ENCODE data around the gene MYO16. TPM values are rescaled to one million over a fixed set of nuclear protein-coding genes. Genes with fewer than 3 reads are reported as not detected.
"Not testable (repeated sequence)": the region's sequence is repeated elsewhere in the genome, so short reads cannot be mapped to it uniquely, and the experiment has no call there.

The MYO16 gene
- polyA plus RNA-seq, 4 donors = 0.38 to 0.55 (median 0.46) TPM

DNA sequence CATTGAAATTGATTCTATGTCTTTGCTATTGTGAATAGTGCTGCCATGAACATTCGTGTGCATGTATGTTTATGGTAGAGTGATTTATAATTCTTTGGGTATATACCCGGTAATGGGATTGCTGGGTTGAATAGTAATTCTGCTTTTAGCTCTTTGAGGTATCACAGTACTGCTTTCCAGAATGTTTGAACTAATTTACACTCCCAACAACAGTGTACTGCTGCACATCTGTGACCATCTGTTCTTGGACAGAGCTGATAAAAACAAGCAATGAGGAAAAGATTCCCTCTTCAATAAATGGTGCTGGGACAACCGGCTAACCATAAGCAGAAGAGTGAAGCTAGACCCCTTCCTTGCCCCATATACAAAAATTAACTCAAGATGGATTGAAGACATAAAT lies 231.0 kb downstream of the MYO16 start:
- no peak for DNase-seq (ENCODE audit: low read depth in 4 of 4, low spot score in 2 of 4)

DNA sequence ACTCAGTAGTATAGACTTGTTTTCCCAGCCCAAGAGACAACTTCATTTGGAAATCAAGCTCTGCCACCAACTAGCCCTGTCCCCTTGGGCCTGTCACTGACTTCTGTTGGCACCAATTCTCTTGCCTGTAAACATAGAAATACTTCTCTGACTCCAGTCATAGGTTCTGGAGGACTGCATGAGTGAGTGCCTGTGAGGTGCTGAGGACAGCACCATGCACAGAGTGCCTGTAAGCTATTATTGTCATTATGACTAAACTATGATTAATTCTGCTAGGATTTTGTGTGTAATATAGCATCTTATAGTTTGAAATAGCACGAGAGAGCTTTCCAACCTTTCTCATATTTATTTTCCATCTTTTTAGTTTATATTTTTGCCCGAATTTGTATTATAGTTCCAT lies 247.9 kb downstream of the MYO16 start:
- DNase-seq (ENCODE audit: low read depth in 4 of 4, low spot score in 2 of 4) = no peak

DNA sequence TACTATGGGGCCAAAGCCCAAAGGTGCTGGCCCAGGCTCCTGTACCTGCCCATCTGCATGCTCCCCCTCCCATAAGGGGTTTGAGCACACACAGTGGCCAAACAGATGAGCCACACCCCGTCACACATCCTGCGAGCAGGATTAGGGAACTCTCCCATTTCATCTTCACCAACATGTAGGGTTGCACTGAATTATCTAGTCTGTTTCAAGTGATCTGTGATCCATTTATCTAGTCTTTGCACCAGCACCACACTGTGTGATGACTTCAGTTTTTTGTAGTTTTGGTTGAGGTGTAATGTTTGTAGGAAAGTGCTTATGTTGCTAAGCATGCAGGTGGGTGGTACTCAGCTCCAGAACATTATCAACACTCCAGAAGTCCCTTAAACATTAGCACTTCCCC lies 249.3 kb downstream of the MYO16 start:
- no peak for DNase-seq (ENCODE audit: low read depth in 4 of 4, low spot score in 2 of 4)

DNA sequence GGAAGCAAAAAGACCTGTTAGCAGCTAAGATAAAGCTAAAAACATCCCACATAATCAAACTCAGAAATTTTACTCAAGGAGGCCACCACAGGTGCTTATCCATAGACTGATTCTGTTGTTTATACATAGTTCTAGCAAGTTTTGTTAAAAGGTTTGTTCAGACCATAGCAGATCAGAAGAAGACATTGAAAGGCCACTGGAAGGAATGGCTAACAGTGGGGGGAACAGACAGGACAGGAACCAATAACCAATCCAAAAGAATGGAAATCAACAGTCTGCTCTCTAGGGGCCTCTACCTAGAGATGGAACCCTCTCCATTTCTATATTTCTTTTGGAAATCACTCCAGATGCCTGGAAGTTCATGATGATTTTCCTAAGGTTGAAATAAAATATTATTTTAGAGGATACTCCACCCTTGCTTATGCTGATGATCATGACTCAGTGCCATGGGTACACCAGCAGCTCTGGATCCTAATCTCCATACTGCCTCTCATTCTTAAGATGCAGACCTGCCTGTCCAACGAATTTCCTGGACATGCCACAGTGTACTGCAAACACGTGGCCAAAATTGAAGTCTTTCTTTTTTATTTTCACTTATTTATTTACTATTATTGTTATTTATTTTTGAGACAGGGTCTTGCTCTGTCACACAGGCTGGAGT lies 260.0 kb downstream of the MYO16 start:
- DNase-seq (ENCODE audit: low read depth in 4 of 4, low spot score in 2 of 4) = no peak

DNA sequence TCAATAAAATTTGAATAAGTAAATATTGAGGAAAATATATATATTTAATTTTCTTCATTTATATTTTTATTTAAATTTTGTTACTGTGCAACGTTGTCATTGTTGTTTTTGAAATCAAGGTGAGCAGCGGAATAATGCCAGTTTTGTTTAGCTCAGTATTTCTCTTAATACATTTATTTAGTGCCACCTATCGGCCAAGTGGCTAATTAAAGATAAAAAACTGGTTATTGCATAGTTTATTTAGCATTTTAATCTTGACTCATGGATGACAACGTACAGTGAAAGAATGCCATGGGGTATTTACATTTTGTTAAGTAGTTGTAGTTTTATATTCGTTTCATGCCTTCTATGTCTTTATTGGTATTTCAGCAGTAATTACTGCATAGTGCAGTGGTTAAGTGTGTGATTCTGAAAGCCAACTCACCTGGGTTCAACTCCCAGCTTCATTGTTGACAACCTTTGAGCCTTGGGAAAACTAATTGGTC lies 265.9 kb downstream of the MYO16 start:
- DNase-seq (ENCODE audit: low read depth in 4 of 4, low spot score in 2 of 4) = peak in 1 of 4 donors; percentile 44

DNA sequence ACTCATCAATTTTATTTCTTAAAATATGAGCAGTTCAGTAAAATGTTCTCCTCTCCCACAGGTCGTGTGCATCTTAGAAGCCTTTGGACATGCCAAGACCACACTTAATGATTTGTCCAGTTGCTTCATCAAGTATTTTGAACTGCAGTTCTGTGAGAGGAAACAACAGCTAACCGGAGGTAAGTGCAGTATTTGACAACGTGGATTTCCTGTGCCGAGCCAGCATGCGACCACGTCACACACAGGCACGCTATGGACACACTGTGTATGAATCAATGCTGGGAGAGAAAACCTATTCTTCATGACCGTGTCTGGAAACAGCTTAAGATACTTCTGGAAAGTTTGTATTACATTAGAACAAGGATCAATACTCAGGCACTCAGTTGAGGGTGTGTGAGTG lies 268.5 kb downstream of the MYO16 start:
- no peak for DNase-seq (ENCODE audit: low read depth in 4 of 4, low spot score in 2 of 4)

DNA sequence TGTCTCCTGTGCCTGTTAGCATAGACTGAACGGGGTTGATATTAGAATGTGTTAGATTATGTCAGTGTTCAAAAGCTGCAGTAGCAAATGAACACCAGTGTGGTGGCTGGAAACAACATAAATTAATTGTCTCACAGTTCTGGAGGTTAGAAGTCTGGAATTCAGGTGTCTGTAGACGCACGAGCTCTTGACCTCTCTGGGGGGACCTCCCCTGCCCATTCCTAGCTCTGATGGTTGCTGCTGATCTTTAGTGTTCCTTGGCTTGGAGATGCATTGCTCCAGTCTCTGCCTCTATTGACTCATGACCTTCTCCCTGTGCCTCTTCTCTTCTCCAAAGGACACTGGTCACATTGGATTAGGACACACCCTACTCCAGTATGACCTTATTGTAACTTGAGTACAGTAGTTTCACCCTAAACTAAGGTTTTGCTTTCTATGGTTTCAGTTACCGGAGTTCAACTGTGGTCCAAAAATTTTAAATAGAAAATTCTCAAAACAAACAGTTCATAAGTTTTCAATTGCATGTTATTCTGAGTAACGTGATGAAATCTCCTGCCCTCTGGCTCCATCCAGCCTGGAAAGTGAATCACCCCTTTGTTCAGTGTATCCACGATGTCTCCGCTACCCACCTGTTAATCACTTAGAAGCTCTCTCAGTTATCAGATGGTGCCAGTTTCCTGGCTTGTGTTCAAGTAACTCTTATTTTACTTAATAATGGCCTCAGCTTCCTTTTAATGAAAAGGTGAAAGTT lies 273.2 kb downstream of the MYO16 start:
- no peak for DNase-seq (ENCODE audit: low read depth in 4 of 4, low spot score in 2 of 4)

DNA sequence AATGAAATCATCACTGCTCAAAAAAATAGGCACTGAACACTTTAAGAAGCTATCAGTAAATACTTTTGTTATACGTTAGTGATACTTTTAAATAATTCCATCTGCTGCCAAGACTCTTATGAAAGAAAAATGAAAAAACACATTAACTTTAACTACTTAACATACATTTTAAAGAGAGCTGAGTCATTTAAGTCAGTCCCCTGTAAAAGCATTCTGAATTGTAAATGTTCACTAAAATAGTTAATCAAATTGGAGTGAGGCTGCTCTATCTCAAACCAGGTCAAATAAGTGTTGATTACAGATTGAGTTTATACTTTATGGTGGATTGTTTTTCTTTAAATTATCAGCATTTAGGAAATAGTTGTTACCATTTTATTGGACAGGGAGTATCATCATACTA lies 274.2 kb downstream of the MYO16 start:
- no peak for DNase-seq (ENCODE audit: low read depth in 4 of 4, low spot score in 2 of 4)

DNA sequence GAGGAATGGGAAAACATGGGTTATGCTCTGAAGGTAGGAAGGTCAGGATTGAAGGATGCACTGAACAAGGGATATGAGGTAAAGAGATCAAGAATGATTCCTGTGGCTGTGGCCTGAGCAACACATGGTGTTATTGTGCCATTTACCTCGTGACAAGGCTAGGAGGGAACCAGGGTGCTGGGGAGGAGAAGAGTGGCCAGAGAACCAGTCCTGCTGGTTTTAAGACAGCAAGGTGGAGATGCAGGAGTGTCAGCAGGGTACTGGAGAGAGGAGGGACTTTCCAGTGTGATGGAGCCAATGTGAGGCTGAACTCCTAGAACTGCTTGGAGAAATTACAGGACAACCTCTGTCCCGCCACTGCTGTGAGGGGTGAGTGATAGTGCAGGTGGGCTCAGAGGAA lies 282.4 kb downstream of the MYO16 start:
- no peak for DNase-seq (ENCODE audit: low read depth in 4 of 4, low spot score in 2 of 4)

DNA sequence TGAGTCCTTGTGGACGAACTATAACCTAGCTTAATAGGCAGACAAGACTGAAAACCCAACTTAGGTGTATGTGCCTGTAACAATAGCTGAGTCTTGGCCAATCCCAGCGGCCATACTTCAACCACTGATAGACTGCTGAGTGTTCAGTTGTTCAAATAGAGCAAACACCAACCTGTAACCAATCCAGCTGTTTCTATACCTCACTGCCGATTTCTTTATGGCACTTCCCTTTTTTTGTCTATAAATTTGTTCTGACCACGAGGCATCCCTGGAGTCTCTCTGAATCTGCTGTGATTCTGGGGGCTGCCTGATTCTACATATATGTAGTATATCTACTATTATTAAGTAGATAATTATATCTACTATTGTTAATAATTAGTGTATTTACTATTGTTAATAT lies 284.3 kb downstream of the MYO16 start:
- not testable (repeated sequence) for DNase-seq (ENCODE audit: low read depth in 4 of 4, low spot score in 2 of 4)

DNA sequence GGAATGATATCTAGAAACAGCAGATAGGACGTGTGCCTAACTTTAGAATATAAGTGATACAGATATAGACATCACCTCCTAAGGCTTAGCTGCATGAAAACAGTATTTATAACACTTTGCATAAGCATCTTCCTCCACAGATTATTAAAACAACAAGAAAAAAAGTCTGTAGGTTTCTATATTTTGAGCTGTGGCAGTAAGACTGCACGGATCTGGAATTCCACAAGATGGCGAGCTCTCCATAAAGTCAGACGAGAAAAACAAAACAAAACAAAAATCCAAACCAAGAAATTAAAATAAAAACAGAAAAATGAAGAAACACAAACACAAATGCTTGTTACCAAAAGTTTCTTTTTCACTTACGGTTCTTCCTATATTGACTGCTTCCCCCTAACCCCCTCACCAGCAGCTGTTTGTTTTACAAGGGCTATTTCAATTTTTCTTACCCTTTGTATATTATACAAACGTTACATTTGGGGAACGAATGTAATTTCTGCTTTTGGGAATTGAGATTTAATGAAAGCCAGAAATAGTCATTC lies 285.8 kb downstream of the MYO16 start:
- DNase-seq (ENCODE audit: low read depth in 4 of 4, low spot score in 2 of 4) = no peak

DNA sequence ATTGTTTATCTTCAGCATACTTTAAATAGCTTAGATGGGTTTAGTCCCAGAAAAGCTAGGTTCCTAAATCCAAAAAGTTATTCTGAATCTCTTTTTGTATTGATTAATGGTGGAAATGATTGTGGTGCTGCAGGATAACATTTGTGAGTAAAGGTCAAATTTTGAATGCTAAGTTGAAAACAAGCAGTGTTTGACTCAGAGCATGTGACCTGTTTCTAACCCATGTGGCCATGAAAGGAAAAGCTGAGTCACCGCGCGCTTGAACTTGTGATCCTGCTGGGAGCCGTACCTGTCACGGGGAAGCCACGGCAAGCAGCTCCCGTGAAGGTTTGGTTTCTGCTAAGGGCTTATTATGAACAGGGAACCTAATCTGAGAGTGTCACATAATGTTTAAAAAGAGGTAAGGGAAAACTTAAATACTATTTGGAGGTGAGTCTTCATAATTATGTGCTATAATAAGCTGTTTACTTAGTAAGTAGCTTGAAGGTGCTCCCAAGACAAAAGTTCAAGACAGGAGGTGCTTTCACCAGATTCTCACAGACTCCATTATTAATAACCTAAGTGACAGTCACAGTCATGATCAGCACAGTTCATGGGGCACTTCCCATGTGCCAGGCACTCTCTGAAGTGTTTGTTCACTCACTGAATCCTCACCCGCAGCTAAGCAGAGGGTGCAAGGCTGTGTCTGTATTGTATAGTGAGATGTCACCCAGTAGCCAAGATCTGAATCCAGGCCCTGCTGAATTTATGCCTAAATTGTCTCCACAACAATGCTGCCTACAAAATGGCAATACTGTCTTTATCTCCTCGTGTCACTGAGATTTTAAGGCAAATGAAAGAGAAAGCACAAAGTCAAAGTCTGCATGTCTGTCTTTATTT lies 286.5 kb downstream of the MYO16 start:
- no peak for DNase-seq (ENCODE audit: low read depth in 4 of 4, low spot score in 2 of 4)

DNA sequence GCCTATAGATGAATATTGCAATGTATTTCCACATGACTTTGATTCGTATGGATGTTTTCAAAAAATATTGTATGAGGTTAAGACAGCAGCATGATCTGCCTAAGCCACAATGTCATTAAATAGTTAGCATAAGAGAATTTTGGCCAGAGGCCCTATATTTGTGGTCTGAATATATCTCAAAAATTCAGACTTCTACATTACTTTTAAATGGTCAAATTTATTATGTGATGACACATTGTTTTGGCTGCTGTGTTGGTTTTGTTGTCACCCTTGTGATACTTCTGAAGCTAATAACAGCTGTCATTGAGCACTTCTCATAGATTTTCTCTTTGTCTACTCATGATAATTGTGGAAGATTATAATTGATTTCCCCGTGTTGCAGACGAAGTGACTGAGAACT lies 288.2 kb downstream of the MYO16 start:
- DNase-seq (ENCODE audit: low read depth in 4 of 4, low spot score in 2 of 4) = no peak

DNA sequence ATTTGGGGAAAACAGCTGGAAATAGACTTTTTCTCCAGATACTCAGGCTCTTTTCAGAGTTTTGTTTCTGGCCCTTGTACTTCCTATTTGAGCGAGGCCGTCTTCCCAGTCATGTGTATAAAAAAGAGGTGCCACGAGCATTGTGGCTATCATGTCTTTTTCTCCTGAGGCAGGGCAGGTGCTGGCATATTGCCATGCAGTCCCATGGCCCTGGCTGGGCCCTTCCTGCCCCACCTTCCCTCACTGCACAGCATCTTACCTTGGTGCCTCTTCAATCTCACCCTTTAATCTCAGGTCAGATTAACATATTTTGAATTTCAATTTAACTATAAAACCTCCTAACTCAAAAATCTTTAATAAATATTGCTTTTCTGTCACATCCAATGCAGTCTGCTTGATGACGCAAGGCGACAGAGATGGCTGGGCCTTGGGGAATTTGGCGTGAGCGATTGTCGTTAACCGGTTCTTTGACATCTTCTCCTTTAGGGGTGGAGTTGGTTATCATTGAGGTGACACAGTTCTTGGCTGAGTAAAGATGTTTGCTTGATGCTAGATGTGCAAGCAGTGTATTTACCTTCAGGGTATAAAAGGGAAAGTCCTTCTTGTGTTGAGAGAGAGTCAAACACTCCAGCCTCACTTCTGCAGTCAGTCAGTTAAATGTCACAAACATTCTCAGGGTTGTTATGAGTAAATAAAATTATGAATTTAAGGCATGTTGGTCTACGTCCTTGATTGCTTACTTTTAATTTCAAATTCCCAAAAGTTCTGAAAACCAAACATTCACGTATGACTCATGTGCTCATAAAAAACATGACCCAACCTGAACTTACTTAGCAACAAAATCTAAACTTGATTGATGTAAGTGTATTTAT lies 289.9 kb downstream of the MYO16 start:
- DNase-seq (ENCODE audit: low read depth in 4 of 4, low spot score in 2 of 4) = no peak

DNA sequence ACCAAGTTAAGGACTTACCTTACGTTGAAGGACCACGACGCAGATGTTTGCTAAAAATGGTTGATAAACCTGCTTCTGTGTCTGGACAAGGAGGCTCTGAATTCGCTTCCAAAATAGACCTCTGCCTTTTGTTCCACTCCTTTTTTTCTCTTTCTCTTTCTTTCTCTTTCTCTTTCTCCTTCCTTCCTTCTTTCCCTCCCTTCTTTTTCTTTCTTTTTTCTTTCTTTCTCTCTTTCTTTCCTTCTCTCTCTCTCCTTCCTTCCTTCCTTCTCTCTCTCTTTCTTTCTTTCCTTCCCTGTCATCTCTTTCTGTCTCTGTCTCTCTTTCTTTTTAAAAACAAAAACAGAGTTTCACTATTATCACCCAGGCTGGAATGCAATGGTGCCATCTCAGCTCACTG lies 290.7 kb downstream of the MYO16 start:
- no peak for DNase-seq (ENCODE audit: low read depth in 4 of 4, low spot score in 2 of 4)

DNA sequence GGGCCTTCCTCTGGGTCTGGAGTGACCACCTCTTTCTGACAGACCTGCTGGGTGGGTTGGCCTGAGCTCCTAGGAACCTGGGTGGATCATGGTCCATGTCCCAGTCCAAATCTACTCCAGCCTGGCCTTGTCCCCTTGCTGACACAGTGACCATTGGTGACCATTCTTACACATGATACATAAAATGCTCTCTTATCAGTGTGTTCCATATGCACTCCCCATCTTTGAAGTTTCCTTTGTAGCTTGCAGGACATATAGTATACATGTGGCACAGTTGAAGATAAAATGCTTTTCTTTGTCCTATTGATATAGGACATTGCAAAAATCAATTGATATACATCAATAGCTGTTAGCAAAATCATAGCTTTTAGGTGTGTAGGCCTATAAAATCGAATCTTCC lies 291.8 kb downstream of the MYO16 start:
- no peak for DNase-seq (ENCODE audit: low read depth in 4 of 4, low spot score in 2 of 4)

DNA sequence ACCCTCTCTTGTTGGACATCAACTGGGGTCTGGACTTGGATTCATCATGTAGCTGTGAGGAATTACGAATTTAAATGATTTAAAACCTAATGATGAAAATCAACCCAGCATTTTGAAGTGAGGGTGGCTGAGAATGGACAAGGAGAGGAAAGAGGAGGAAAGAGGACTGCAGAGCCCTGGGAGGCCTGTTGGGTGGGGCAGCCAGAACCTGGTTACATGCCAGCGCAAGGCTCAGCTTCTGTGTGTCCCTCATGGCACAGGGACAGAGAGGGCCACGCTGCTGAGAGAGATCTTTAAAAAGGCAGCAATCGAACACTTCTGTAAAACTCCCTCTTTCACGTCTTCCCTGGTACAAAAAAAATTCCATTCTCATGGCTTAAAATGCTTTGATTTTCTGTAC lies 292.7 kb downstream of the MYO16 start:
- DNase-seq (ENCODE audit: low read depth in 4 of 4, low spot score in 2 of 4) = no peak

DNA sequence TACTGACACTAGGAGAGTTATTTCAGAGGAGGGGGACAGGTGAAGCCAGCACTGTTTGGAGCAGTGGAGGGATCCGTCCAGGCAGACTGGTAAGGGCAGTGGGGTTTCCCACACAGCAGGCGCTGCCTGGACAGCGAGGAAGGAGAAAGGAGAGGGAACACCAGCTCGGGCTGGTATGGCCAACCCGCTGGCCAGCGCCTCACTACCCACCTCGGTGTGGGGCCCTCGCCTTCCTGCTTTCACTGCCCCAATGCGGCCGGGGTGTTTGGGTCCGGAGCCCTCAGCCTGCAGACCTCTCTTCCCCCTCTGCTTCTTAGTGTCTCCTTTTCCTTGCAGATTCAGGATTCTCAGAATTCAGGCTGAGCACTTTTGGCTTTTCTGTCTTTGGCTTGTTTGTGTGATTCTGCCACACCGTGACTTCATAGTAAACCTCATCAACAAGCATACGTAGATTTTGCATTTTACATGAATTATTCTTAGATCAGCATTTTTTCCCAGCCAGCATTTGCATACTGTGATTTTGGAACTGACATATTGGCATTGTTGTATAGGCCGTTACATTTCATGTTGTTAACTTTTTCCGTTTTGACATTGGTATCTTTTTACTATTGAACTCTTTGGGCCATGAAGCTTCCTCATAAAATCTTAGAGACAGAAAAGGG lies 294.1 kb downstream of the MYO16 start:
- no peak for DNase-seq (ENCODE audit: low read depth in 4 of 4, low spot score in 2 of 4)

DNA sequence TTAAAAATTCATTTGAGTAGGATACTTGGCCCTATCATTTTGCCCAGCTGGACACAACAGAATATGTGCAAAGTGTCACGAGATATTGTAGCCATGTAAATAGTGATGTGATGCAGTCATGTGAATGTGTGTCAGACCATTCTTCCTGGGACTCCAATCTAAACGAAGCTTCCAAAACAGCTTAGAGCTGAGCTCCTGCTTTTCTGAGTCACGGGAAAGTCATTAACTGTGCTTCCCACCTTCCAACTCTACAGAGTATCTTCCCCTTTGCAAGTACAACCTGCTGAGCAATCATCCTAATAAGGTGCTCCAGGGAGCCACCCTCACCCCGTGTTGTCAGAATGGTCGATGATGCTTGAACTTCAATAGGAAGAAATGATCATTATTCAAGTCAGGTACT lies 294.7 kb downstream of the MYO16 start:
- no peak for DNase-seq (ENCODE audit: low read depth in 4 of 4, low spot score in 2 of 4)

DNA sequence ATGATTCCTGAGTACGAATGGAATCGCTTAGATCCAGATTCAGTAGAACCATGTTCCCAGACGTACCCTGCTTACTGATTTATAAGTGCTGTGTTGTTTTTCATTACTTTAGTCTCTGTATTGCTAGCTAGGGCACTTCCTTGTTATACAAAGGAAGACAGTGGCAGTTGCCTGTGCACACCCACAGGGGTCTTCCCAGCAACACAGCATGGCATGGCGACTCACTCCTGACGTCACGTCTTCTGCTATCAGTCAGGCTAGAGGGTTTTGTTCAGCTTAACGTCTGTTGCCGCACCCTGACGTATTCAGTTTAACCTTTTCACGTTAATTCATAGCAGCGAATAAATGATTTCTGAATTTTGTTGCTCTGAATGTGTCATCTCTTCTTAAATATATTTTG lies 295.1 kb downstream of the MYO16 start:
- no peak for DNase-seq (ENCODE audit: low read depth in 4 of 4, low spot score in 2 of 4)
